HS-27A (cell line): Measurements from ENCODE around the gene RNF166.

Experiments used
- DNase-seq: peaks from one replicate; pipeline ENCODE4 v3.0.0-alpha.2; 2012; ENCODE audit warnings: low read depth, missing footprints

Gene RNF166

GRCh38 chr16:88706229-88706964, at the start of gene RNF166, which contains the start of gene CTU2:
Gene RNF166, minus strand, starts transcription at chr16:88706408. Its CDS starts 83 bp downstream, at chr16:88706325.
Gene CTU2, plus strand, starts transcription at chr16:88706503. Its CDS starts 28 bp downstream, at chr16:88706531.
- peak; percentile 58 for DNase-seq

GRCh38 chr16:88754912-88755744, 48.9 kb upstream of the RNF166 start:
- DNase-seq, result no peak

GRCh38 chr16:88754109-88754911, 48.1 kb upstream of the RNF166 start:
- DNase-seq, result no peak

- no peak for DNase-seq
These were observed 47.4 kb upstream of the RNF166 start for GRCh38 chr16:88753602-88754001.

- DNase-seq, result no peak
These were observed 47.0 kb upstream of the RNF166 start for GRCh38 chr16:88753191-88753590.

- DNase-seq, result no peak
These were observed 46.3 kb upstream of the RNF166 start for GRCh38 chr16:88752386-88753002.

GRCh38 chr16:88750854-88751253, 44.6 kb upstream of the RNF166 start:
- DNase-seq, result no peak

GRCh38 chr16:88749358-88749757, 43.1 kb upstream of the RNF166 start:
- no peak for DNase-seq

GRCh38 chr16:88748364-88748763, 42.2 kb upstream of the RNF166 start:
- no peak for DNase-seq

- no peak for DNase-seq
These were observed 41.5 kb upstream of the RNF166 start for GRCh38 chr16:88747588-88748301.

- no peak for DNase-seq
These were observed 40.3 kb upstream of the RNF166 start for GRCh38 chr16:88746506-88746905.

GRCh38 chr16:88744577-88745521, 38.6 kb upstream of the RNF166 start:
- DNase-seq, result no peak

GRCh38 chr16:88743693-88744576, 37.7 kb upstream of the RNF166 start:
- DNase-seq, result no peak

GRCh38 chr16:88742896-88743605, 36.8 kb upstream of the RNF166 start:
- no peak for DNase-seq

- no peak for DNase-seq
These were observed 35.2 kb upstream of the RNF166 start for GRCh38 chr16:88741368-88741767.

GRCh38 chr16:88740727-88741055, 34.5 kb upstream of the RNF166 start:
- DNase-seq, result no peak

GRCh38 chr16:88739977-88740726, 33.9 kb upstream of the RNF166 start:
- DNase-seq, result no peak
